HG03558 (cell line): ENCODE data around the gene ADAP1.
A peak's percentile ranks its signal among the peaks of the same experiment; 100 is the strongest.
"Not testable (repeated sequence)": the region's sequence is repeated elsewhere in the genome, so short reads cannot be mapped to it uniquely, and the experiment has no call there.

Experiments used
- ATAC-seq: cut with Tn5 transposase; IDR thresholded peaks from one replicate; pipeline ENCODE4 v1.9.1; 2021; ENCODE audit warnings: moderate number of reproducible peaks; ENCODE audit not compliant: unreplicated experiment; ENCODE audit errors: extremely low read depth

Gene ADAP1

DNA sequence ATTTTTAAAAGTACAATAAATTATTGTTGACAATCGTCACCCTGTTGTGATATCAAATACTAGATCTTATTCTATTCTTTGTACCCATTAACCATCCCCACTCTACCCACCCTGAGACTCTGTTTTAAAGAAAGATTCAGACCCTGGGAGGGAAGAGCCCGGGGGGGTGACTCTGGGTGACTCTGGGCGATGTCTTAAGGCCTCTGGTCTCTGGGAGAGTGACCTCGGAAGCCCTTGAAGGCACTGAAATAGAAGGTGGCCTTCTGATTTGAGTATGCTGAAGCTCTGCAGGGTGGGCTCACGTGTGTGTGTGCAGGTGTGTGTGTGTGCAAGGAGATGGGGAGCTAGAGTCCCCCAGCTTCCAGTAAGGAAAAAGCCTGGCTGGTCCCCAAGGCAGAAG is 9.7 kb downstream of the ADAP1 start:
- no peak for ATAC-seq

- not testable (repeated sequence) for ATAC-seq
Measured at GRCh38 chr7:943793-944192, 10.7 kb downstream of the ADAP1 start.

GRCh38 chr7:940599-941408 is 13.7 kb downstream of the ADAP1 start:
- ATAC-seq: no peak

- ATAC-seq: no peak
Measured at GRCh38 chr7:939843-940242, 14.6 kb downstream of the ADAP1 start.

GRCh38 chr7:938546-939185 is 15.8 kb downstream of the ADAP1 start:
- ATAC-seq: no peak

DNA sequence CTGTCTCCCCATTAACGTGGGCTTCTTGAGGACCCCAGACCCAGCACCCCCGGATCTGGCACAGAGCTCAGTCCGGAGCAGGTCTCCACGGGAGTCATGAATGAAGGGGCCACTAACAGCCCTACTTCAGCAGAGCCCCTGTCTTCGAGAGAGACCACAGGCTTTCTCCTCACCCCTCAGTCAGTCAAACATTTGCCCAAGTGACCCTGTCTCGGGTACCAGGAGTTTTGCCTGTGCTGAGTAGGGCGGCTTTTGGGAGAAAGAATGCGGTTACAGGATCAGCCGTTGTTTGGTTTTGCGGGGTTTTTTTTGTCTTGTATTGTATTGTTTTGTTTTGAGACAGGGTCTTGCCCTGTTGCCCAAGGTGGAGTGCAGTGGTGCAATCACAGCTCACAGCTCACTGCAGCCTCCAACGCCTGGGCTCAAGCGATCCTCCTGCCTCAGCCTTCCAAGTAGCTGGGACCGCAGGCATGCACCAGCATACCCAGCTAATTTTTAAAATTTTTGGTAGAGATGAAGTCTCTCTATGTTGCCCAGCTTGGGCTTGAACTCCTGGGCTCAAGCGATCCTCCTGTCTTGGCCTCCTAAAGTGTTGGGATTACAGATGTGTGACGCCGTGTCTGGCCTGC is 16.5 kb downstream of the ADAP1 start:
- no peak for ATAC-seq

DNA sequence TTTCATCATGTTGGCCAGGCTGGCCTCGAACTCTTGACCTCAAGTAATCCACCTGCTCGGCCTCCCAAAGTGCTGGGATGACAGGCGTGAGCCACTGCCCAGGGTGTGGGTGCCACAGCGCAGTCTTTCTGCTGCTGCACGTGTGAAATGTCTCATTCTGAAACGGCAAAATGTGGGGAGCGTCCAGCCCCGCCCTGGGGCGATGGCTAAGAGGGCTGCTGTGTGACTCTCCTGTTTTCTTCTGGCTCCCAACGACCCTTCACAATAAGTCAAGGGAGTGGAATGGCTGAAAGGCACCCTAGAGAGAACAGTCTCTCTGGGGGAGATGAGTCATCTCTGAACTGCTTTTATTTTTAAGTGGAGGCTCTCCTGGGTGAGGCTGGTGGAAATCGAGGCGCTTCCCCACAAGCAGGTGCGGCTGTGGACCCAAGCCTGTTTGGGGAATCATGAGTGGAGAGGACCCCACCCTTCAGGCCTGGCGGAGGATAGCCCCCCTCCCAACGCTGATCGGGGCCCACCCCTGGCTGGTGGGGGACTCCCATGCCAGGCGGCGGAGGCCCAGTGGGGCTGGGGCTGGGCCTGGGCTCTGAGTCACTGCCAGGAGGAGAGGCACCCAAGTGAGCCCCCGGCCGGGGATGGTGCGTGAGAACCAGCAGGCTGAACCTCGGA is 18.0 kb downstream of the ADAP1 start:
- ATAC-seq: peak; percentile 65

- no peak for ATAC-seq
Measured at GRCh38 chr7:935874-936385, 18.6 kb downstream of the ADAP1 start.

GRCh38 chr7:935164-935873 is 19.2 kb downstream of the ADAP1 start:
- no peak for ATAC-seq

- no peak for ATAC-seq
Measured at GRCh38 chr7:934469-935163, 19.9 kb downstream of the ADAP1 start.

- ATAC-seq: no peak
Measured at GRCh38 chr7:932651-932975, 21.9 kb downstream of the ADAP1 start.

DNA sequence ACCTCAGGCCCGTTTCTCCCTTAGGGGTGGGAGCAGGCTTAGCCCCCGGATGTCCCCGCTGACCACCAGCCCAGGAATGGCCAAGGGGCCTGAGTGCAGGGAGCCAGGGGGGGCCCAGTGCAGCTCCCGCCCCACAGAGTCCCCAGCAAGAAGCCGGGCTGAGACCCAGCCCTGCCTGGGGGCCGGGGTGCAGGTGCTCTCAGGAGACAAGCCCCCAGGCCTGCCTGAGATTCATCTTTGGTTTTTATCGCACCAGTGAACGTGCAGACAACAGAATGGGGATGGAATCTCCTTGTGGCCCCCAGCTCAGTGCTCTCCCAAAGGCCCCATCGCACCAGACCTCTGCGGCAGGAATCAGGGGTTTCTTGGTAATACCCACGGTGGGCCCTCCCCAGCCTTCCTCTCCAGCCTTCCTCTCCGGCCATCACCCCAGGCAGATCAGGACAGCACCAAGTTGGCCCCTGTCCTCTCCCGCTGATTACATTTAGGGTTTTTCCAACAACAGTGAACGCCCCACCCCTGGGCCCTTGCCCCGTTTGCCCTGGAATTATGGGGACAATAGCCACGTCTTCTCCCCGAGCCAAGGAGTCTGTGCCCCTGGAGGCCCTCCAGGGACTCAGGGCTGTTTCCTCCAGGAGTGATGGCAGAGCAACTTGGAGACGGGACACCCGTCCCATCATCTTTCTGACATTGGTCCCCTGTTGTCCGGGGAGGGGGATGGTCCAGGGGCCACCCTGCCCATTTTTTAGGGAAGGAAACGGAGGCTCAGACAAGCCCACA is 22.4 kb downstream of the ADAP1 start:
- ATAC-seq: no peak

- ATAC-seq: no peak
Measured at GRCh38 chr7:930975-931758, 23.3 kb downstream of the ADAP1 start.

DNA sequence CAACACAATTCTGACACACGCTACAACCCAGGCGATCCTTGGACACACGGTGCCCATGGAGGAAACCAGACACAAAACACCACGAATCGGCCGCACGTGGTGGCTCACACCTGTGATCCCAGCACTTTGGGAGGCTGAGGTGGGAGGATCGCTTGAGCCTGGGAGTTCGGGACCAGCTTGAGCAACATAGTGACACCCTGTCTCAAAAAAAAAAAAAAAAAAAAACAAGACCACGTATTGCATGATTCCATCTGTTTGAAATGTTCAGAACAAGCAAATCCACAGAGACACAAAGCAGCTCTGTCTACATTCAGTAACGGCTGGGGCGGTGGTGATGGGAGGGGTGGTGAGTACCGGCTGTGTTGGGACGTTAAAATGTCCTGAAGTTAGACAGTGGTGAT is 25.2 kb downstream of the ADAP1 start:
- no peak for ATAC-seq

- no peak for ATAC-seq
Measured at GRCh38 chr7:927031-927671, 27.3 kb downstream of the ADAP1 start.

DNA sequence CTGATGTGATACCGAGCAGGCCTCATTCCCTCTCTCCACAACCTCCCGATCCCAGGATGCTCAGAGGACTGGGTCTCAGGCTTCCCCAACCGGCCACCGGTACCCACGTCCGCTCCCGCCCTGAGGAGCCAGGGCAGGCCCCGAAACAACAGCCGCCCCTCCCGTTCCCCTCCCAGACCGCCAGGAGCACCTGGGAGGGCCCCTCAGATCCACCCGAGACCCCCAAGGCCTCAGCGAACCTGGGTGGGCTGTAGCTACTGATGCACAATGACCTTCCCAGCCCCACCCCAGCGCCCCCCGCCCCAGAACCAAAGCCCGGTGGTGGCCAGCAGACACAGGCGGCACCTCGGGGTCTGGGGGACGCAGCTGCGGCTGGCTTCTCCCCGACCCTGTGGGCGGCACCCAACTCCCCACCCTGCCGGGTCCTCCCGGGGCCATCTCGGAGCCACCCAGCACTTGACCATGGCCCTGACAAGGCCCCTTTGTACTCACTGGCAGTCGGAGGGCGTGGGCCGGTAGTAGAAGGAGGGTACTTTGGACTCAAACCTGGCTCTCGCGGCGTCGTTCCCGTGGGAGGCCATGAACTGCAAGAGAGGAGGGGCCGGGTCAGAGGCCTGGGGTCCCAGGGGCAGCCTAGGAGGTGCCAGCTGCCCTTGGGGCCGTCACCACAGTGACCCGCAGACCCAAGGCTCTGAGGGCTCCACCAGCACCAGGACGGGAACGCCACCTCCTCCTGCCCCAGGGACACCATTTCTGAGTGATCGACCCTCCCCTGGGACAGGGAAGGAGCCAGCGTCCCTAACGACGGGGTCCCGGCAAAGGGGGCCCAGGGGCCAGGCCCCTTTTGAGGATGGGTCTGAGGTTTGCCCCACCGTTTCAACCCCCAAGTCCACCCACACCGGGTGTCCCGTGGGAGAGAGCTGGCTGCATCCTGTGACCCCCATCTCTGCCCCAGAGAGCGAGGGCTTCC is 28.1 kb downstream of the ADAP1 start:
- no peak for ATAC-seq

GRCh38 chr7:925601-926000 is 28.9 kb downstream of the ADAP1 start:
- no peak for ATAC-seq
